Measurements from ENCODE around the gene FSTL4. TPM values are rescaled to one million over a fixed set of nuclear protein-coding genes. Genes with fewer than 3 reads are reported as not detected.

Gene FSTL4
- 1 to 10 TPM in 1 of 2 donors, under 1 TPM in 1; 0.67 to 2.1 TPM for polyA plus RNA-seq

- H3K4me3 ChIP-seq (ENCODE audit: low read depth in 1 of 2, low read length in 2 of 2): peak within 1 kb of the TSS; percentile 40 to 49
- H3K27me3 ChIP-seq (ENCODE audit: control insufficient read depth in 1 of 2, insufficient read depth in 2 of 2, low read length in 2 of 2): peaks cover 0 to 10% of the 10 kb centered on the region in 2 donors
- peaks cover 0 to 3% of the 10 kb centered on the region in 2 donors for H3K9me3 ChIP-seq (ENCODE audit: control insufficient read depth in 2 of 2, insufficient read depth in 1 of 2, low read depth in 1 of 2, low read length in 1 of 2)
- H3K36me3 ChIP-seq (ENCODE audit: control insufficient read depth in 2 of 2, insufficient read depth in 2 of 2, low read length in 1 of 2): no peaks in the 10 kb centered on the region
- peaks cover 5 to 13% of the 10 kb centered on the region in 2 donors for H3K4me1 ChIP-seq (ENCODE audit: control insufficient read depth in 2 of 2, insufficient read depth in 2 of 2, low read length in 1 of 2)
- WGBS, 2 donors: 2 to 3% methylated on average over 56 to 74 of the region's 74 CpGs
- H3K27ac ChIP-seq (ENCODE audit: low read depth in 2 of 2, low read length in 1 of 2): no peak within 1 kb of the TSS
Observed at GRCh38 chr5:133612249-133612860, at the start of gene FSTL4. Gene FSTL4, minus strand, starts transcription at chr5:133612541.

- H3K4me1 ChIP-seq (ENCODE audit: control insufficient read depth in 2 of 2, insufficient read depth in 2 of 2, low read length in 1 of 2): no peaks in the 10 kb centered on the region
- H3K36me3 ChIP-seq (ENCODE audit: control insufficient read depth in 2 of 2, insufficient read depth in 2 of 2, low read length in 1 of 2): no peaks in the 10 kb centered on the region
- H3K27me3 ChIP-seq (ENCODE audit: control insufficient read depth in 1 of 2, insufficient read depth in 2 of 2, low read length in 2 of 2): no peaks in the 10 kb centered on the region
- no peak overlapping the region for H3K4me3 ChIP-seq (ENCODE audit: low read depth in 1 of 2, low read length in 2 of 2)
- 94 to 96% methylated on average over 2 of the region's 2 CpGs for WGBS, 2 donors
- no peaks in the 10 kb centered on the region for H3K9me3 ChIP-seq (ENCODE audit: control insufficient read depth in 2 of 2, insufficient read depth in 1 of 2, low read depth in 1 of 2, low read length in 1 of 2)
- no peak overlapping the region for H3K27ac ChIP-seq (ENCODE audit: low read depth in 2 of 2, low read length in 1 of 2)
Observed at GRCh38 chr5:133661389-133661788, 49.0 kb upstream of the FSTL4 start.

DNA sequence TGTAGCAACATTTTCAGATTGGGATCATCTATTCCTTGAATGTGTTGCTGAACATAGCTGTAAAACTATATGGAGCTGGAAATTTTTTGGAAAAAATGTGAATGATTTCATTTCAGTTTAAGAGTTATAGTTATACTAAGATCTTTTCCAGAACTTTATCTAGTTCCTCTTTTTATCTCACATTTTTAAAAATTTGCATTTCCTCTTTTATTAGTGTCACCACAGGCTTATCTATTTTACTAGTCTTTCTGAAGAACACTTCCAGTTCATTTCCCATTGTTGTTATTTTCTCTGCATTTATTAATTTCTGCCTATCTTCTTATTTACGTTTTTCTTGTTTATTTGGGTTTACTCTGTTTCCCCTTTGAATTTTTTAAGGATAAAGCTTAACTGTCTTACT is 46.0 kb upstream of the FSTL4 start:
- Histone ChIP-seq H3K36me3 (ENCODE audit: control insufficient read depth in 2 of 2, insufficient read depth in 2 of 2, low read length in 1 of 2) (no peaks in the 10 kb centered on the region), H3K27me3 (ENCODE audit: control insufficient read depth in 1 of 2, insufficient read depth in 2 of 2, low read length in 2 of 2) (no peaks in the 10 kb centered on the region), H3K9me3 (ENCODE audit: control insufficient read depth in 2 of 2, insufficient read depth in 1 of 2, low read depth in 1 of 2, low read length in 1 of 2) (no peaks in the 10 kb centered on the region), H3K27ac (ENCODE audit: low read depth in 2 of 2, low read length in 1 of 2) (no peak overlapping the region), H3K4me3 (ENCODE audit: low read depth in 1 of 2, low read length in 2 of 2) (no peak overlapping the region), H3K4me1 (ENCODE audit: control insufficient read depth in 2 of 2, insufficient read depth in 2 of 2, low read length in 1 of 2) (no peaks in the 10 kb centered on the region)
- WGBS, 2 donors: 55 to 62% methylated on average over 1 of the region's 1 CpG

DNA sequence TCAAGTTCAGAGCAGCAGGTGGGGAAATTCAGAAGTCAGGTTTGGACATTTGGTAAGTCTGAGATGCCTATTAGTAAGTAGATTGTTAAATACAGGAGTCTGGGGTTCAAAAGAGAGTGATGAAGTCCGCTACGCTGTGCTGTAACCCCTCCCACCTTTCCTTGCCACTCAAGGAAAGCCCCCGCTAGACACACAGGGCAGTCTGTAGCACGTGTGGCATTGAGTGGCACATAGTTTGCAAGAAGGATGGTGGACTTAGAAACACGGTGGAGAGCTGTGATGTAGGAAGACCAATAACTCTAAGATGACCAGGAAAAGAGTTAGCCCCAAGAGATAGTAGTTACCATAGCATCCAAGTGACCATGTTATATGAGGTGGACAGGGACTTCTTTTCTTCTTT is 44.7 kb upstream of the FSTL4 start:
- no peaks in the 10 kb centered on the region for H3K4me1 ChIP-seq (ENCODE audit: control insufficient read depth in 2 of 2, insufficient read depth in 2 of 2, low read length in 1 of 2)
- no peak overlapping the region for H3K27ac ChIP-seq (ENCODE audit: low read depth in 2 of 2, low read length in 1 of 2)
- no peaks in the 10 kb centered on the region for H3K9me3 ChIP-seq (ENCODE audit: control insufficient read depth in 2 of 2, insufficient read depth in 1 of 2, low read depth in 1 of 2, low read length in 1 of 2)
- no peaks in the 10 kb centered on the region for H3K36me3 ChIP-seq (ENCODE audit: control insufficient read depth in 2 of 2, insufficient read depth in 2 of 2, low read length in 1 of 2)
- H3K27me3 ChIP-seq (ENCODE audit: control insufficient read depth in 1 of 2, insufficient read depth in 2 of 2, low read length in 2 of 2): no peaks in the 10 kb centered on the region
- WGBS, 2 donors: 84 to 90% methylated on average over 5 of the region's 5 CpGs
- no peak overlapping the region for H3K4me3 ChIP-seq (ENCODE audit: low read depth in 1 of 2, low read length in 2 of 2)

DNA sequence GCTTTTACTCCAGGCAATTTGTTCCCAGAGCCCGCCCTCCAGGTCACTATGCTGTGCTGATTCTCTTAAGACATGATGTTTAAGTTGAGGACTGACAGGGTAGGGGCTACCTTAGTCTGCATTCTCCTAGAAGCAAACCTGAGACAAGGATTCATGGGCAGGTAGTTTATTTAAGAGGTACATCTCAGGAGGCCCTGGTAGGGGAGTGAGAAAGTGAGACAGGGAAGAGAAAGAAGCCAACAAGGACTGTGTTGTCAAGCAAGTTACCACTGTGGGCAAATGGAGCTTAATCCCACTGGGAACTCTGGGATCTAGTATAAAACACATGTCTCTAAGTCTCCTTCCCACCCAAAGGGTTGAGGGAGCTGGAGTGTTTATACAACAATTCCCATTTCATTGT is 43.6 kb upstream of the FSTL4 start:
- Histone ChIP-seq H3K27me3 (ENCODE audit: control insufficient read depth in 1 of 2, insufficient read depth in 2 of 2, low read length in 2 of 2) (no peaks in the 10 kb centered on the region), H3K4me3 (ENCODE audit: low read depth in 1 of 2, low read length in 2 of 2) (no peak overlapping the region), H3K27ac (ENCODE audit: low read depth in 2 of 2, low read length in 1 of 2) (no peak overlapping the region), H3K36me3 (ENCODE audit: control insufficient read depth in 2 of 2, insufficient read depth in 2 of 2, low read length in 1 of 2) (no peaks in the 10 kb centered on the region), H3K9me3 (ENCODE audit: control insufficient read depth in 2 of 2, insufficient read depth in 1 of 2, low read depth in 1 of 2, low read length in 1 of 2) (no peaks in the 10 kb centered on the region), H3K4me1 (ENCODE audit: control insufficient read depth in 2 of 2, insufficient read depth in 2 of 2, low read length in 1 of 2) (no peaks in the 10 kb centered on the region)
- 88 to 94% methylated on average over 1 of the region's 1 CpG for whole genome bisulfite sequencing, 2 donors

DNA sequence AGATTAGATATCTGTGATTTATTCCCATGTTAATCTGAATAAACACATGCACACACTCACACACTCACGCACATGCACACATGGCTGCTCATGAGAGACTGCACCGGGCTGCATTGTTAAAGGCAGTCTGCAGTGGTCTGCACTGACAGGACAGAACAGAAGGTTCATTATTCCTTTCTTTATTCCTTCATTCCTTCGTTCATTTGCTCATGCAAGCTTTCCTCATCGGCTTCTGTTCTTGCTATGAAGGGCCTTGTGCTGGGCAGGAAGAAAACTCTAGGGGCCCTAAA is 41.4 kb upstream of the FSTL4 start:
- Histone ChIP-seq H3K27me3 (ENCODE audit: control insufficient read depth in 1 of 2, insufficient read depth in 2 of 2, low read length in 2 of 2) (no peaks in the 10 kb centered on the region), H3K27ac (ENCODE audit: low read depth in 2 of 2, low read length in 1 of 2) (no peak overlapping the region), H3K4me1 (ENCODE audit: control insufficient read depth in 2 of 2, insufficient read depth in 2 of 2, low read length in 1 of 2) (no peaks in the 10 kb centered on the region), H3K9me3 (ENCODE audit: control insufficient read depth in 2 of 2, insufficient read depth in 1 of 2, low read depth in 1 of 2, low read length in 1 of 2) (no peaks in the 10 kb centered on the region), H3K4me3 (ENCODE audit: low read depth in 1 of 2, low read length in 2 of 2) (no peak overlapping the region), H3K36me3 (ENCODE audit: control insufficient read depth in 2 of 2, insufficient read depth in 2 of 2, low read length in 1 of 2) (no peaks in the 10 kb centered on the region)
- WGBS, 2 donors: 51 to 79% methylated on average over 4 of the region's 4 CpGs

GRCh38 chr5:133652951-133653759 is 40.8 kb upstream of the FSTL4 start:
- no peak overlapping the region for H3K27ac ChIP-seq (ENCODE audit: low read depth in 2 of 2, low read length in 1 of 2)
- 34 to 42% methylated on average over 9 of the region's 9 CpGs for whole genome bisulfite sequencing, 2 donors

GRCh38 chr5:133644000-133644865 is 31.9 kb upstream of the FSTL4 start:
- Histone ChIP-seq H3K27ac (ENCODE audit: low read depth in 2 of 2, low read length in 1 of 2) (no peak overlapping the region), H3K4me1 (ENCODE audit: control insufficient read depth in 2 of 2, insufficient read depth in 2 of 2, low read length in 1 of 2) (no peaks in the 10 kb centered on the region), H3K9me3 (ENCODE audit: control insufficient read depth in 2 of 2, insufficient read depth in 1 of 2, low read depth in 1 of 2, low read length in 1 of 2) (no peaks in the 10 kb centered on the region), H3K27me3 (ENCODE audit: control insufficient read depth in 1 of 2, insufficient read depth in 2 of 2, low read length in 2 of 2) (peaks cover 0 to 2% of the 10 kb centered on the region in 2 donors), H3K36me3 (ENCODE audit: control insufficient read depth in 2 of 2, insufficient read depth in 2 of 2, low read length in 1 of 2) (no peaks in the 10 kb centered on the region), H3K4me3 (ENCODE audit: low read depth in 1 of 2, low read length in 2 of 2) (no peak overlapping the region)
- WGBS, 2 donors: 80 to 84% methylated on average over 8 of the region's 8 CpGs

More at GRCh38 chr5:133652951-133653759, 40.8 kb upstream of the FSTL4 start:
- no peaks in the 10 kb centered on the region for H3K36me3 ChIP-seq (ENCODE audit: control insufficient read depth in 2 of 2, insufficient read depth in 2 of 2, low read length in 1 of 2)
- peaks cover 0 to 2% of the 10 kb centered on the region in 2 donors for H3K27me3 ChIP-seq (ENCODE audit: control insufficient read depth in 1 of 2, insufficient read depth in 2 of 2, low read length in 2 of 2)
- H3K4me1 ChIP-seq (ENCODE audit: control insufficient read depth in 2 of 2, insufficient read depth in 2 of 2, low read length in 1 of 2): no peaks in the 10 kb centered on the region
- no peak overlapping the region for H3K4me3 ChIP-seq (ENCODE audit: low read depth in 1 of 2, low read length in 2 of 2)
- no peaks in the 10 kb centered on the region for H3K9me3 ChIP-seq (ENCODE audit: control insufficient read depth in 2 of 2, insufficient read depth in 1 of 2, low read depth in 1 of 2, low read length in 1 of 2)

DNA sequence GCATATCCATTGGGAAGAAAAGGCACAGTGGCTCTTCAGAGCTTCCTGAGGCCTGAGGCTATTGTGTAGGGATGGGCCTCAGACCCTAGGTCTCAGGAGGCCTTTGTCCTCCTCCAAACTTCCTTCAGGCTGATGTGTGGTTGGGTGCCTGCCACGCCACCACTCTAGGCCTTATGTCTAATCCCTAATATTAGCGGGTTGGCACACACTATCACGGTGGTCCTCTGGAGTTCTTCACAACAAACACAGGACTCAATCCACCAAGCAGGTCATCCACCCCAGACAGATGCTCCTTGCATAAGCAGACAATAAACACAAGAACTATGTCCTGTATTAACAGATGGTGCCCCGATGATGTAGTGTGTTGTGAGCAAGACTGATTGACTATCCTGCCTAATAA is 31.0 kb upstream of the FSTL4 start:
- Histone ChIP-seq H3K36me3 (ENCODE audit: control insufficient read depth in 2 of 2, insufficient read depth in 2 of 2, low read length in 1 of 2) (no peaks in the 10 kb centered on the region), H3K4me1 (ENCODE audit: control insufficient read depth in 2 of 2, insufficient read depth in 2 of 2, low read length in 1 of 2) (no peaks in the 10 kb centered on the region), H3K27me3 (ENCODE audit: control insufficient read depth in 1 of 2, insufficient read depth in 2 of 2, low read length in 2 of 2) (peaks cover 0 to under 1% of the 10 kb centered on the region in 2 donors), H3K27ac (ENCODE audit: low read depth in 2 of 2, low read length in 1 of 2) (no peak overlapping the region), H3K9me3 (ENCODE audit: control insufficient read depth in 2 of 2, insufficient read depth in 1 of 2, low read depth in 1 of 2, low read length in 1 of 2) (no peaks in the 10 kb centered on the region), H3K4me3 (ENCODE audit: low read depth in 1 of 2, low read length in 2 of 2) (no peak overlapping the region)
- 79 to 88% methylated on average over 4 of the region's 4 CpGs for WGBS, 2 donors
